Endometrial microvascular endothelial cells (primary cell): Measurements from ENCODE around the gene HELB. TPM values are rescaled to one million over a fixed set of nuclear protein-coding genes. Genes with fewer than 3 reads are reported as not detected.

Experiments used
- in situ Hi-C: cut with HindIII; loops from 2 replicates; pipeline ENCODE4 v1.10.0; 2017; ENCODE audit warnings: low sequenced_read_pairs, low pct_unique_long_range_greater_than_20kb; ENCODE audit errors: inconsistent ontology term
- total RNA-seq: library from RNA; depleted of rRNA; stranded (reverse); fragments of >200 nt; gene quantifications from one replicate; pipeline ENCODE4 v1.2.3, GENCODE V29; 2015; ENCODE audit errors: inconsistent ontology term

HELB gene
- 3.7 TPM for total RNA-seq

DNA sequence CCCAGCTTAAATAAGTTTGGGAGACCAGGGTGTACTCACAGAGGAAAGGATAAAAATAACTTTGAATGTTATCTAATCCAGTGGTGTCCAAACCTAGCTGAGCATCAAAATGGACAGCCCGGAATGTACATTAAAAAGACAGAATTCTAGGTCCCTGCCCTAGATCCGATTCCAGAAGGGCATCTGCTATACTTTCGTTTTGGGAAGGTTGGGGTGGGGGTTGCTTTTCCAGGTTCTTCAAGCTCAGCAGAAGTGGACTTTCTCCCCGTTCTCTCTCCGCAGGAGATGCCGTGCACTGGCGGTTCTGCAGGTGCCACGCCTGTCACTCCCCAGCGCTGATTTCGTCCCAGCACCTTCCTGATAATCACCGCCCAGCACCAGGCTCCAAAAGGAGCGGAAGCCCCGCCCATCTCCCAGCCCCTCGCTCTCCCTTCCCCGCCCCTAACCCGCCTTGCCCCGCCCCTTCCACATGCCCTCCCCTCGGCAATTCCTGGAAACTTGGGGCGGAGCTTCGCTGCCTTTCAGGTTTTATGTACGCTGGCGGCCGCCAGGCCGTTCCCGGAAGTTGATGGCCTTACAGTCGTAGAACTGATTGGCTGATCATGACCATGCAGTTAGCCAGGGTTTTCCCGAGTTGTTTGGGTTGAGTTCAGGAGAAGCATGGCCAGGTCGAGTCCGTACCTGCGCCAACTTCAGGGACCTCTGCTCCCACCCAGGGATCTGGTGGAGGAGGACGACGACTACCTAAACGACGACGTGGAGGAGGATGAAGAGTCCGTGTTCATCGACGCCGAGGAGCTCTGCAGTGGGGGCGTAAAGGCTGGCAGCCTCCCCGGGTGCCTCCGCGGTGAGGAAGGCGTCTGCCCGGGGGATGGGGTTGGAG is at the start of gene HELB:
TSS of gene HELB (plus strand) at position 550 of the 883 bp plus-strand sequence. CDS start at position 661, 111 bp downstream.
- in situ Hi-C loops: no loop called here

DNA sequence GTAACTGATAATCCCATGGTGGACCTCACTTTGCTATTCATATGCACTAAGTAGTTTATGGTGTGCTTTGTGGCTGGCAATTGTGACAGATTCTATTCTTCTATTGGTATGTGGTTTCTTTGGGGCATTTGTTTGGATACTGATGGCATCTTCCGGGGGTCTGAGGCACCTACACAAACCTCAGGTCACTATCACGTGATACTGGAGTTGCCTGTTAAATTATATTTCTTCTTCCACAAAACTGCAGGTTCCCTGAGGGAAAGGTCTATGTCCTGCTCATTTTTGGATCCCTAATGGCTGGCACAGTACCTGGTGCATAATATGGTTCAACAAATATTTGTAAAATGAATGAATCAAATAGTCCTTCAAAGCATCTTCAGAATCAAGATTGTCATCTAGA is 49.5 kb upstream of the HELB start:
- in situ Hi-C loops: no loop called here

DNA sequence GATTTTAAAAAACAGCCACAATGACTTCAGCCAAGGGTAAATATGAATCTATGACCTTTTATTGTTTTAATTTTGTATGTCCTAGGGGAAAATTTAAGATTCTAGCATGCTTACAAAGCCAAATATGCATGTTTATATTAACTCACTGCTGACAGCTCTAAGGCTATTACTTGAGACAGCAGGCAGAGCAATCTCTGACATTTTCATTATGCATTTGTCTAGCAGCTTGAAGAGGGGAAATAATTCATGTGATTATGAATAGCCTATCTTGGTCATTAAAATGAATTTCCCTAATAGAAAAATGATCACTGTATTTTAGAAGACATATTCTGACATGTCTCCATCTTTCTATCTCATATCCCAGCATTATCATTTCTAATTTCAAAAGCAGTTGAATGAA is 46.6 kb upstream of the HELB start:
- in situ Hi-C loops: no loop called here

DNA sequence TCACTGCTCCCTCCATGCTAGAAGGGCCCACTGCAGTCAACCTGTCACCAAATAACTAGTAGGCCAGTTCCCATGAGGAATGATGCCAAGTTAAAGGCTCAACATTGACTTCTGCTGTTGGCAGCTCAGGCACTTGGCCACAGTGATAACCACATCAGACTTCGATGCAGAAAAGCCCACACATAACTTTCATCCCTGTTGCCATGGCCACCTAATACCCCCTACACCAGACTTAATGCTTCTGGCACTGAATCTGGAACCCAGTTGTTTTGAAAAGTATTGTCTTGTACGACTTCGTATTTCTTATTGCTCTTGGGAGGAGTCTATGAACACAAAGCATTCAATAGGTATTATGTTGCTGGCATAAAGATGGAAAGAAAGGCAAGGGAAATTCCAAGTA is 44.3 kb upstream of the HELB start:
- in situ Hi-C loops: no loop called here

DNA sequence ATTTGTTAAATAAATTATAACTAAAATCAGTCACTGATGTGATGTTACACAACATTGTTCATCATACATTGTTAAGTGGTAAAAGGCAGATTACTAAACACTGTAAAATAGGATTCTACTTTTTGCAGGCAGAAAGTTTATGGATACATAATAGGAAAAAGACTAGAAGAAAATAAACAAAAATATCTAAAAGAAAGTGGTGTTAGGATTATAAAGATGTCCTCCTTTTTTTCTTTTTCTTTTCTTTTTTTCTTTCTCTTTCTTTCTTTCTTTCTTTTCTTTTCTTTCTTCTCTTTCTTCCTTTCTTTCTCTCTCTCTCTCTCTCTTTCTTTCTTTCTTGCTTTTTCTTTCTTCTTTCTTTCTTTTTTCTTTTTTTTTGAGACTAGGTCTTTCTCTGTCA is 39.6 kb upstream of the HELB start:
- in situ Hi-C loops: no loop called here

DNA sequence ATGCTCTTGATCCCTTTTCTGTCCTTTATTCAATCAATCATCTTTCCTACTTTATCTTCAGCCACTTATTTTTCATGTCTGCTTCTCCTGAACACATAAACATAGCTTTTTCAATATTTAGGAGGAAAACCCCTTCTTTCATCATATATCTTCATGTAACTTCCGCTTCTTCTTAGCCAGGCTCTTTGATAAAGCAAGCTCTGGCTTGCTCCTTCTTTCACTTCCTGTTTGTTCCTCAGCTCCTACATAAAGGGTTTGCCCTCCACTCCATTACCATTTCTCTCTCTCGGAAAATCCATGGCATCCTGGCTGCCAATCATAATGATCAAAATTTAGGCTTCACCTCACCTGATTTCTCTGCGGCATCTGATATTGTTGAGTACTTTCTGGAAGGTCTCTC is 33.7 kb upstream of the HELB start:
- in situ Hi-C loops: no loop called here

DNA sequence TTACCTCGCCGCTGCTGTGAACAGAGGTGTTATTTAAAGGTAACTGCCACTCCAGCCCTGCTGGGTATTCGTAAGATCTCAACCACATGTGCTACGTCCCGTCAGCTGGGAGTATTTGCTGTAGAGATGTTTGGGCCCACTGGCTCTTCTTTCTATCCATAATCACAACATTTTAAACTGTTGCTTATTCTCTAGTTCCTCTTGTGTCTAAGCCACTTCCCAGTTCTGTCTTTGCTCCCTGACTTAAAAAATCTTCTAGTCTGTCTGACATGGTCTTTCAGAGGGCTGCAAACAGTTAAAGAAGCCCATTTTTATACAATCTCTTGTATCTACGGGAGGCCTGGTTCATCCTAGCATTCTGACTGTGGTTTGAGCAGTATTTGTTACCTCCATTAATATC is 33.2 kb upstream of the HELB start:
- in situ Hi-C loops: no loop called here

DNA sequence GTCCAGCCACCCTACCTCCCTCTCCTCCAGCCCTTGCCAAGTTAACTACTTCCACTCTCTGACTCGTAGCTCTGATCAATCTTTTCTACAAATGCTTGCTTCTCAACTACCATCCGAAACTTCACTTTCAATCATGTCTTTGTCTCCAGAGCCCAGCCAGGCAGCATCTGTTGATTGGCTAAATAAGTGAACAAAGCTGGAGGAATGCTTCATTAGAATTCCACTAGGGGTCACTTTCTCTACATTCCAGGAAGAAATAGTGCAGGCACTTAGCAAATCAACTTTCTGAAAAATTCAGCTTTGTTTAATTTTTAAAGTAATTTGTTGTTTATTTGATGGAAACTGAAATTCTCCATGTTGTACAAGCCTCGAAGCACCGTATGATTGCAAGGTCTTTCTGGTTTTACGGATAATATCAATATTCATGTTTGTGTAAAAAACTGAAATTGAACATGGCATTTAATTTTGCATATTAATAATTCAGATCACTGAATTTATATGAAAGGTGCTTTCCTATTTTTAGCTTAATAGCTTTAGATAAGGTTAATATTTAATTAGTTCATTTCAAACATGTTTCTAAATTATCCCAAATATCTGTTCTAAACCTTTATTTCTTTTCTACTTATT is 32.4 kb upstream of the HELB start:
- in situ Hi-C loops: no loop called here

DNA sequence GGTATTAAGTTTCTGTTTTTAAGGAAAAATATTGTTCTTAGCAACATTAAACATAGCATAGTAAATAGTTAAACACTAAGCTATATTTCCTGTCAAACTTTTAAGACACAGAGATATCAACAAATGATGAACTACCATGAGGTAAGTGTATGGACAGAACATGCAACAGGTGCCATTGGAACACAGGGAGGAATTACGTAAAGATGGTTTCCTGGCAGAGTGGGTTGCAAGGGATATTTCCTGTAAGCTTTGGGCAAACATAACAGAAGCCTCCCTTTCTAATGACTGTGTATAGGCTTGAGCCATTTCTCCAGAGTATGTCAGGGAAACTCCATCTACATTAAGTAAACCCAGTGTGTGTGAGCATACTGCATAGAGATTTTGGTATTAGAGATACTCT is 31.7 kb upstream of the HELB start:
- in situ Hi-C loops: no loop called here

DNA sequence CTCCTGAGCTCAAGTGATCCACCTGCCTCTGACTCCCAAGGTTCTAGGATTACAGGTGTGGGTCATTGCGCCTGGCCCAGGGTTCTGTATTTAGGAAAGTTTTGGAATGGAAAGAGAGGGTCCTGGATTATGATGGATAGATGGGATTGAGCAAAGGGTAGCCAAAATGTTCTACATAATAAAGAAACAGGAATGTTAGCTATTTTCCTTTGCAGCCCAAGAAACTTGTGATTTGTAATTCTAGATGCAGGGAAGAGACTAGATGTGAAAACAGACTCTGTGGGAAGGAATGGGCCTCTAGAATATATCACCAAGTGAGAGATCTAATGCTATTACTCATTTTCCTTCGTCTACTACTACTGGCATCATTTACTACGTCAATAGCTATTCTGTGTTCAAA is 29.6 kb upstream of the HELB start:
- in situ Hi-C loops: no loop called here

DNA sequence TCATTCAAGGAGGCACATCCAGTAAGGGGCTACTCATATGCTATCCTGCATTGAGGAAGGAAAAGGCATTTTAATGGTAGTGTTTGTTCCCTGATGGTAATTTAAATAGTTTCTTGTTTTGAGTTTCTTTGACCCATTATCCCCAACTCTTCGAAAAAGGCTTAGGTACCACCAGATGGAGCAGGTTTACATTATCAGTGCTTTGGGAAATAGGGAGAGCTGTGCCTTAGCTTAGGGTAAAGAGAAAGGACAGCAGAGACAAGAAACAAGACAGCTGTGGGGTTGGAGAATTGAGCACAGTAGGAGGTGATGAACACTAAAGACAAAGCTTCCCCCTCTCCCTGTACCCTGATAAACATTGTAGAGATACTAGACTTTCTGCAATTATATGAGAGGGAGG is 29.1 kb upstream of the HELB start:
- in situ Hi-C loops: no loop called here

DNA sequence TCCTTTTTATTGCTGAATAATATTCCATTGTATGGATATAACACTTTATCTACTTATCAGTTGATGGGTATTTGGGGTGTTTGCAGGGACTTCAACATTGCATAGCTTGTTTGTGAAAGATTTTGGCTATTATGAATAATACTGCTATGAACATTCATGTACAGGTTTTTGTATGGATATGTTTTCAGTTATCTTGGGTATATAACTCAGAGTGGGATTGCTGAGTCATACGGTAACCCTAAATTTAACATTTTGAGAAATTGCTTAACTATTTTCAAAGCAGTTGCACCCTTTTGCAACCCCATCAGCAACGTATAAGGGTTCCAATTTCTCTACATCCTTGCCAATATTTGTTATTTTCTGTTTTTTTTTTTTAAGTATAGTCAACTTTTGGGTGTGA is 27.3 kb upstream of the HELB start:
- in situ Hi-C loops: no loop called here

DNA sequence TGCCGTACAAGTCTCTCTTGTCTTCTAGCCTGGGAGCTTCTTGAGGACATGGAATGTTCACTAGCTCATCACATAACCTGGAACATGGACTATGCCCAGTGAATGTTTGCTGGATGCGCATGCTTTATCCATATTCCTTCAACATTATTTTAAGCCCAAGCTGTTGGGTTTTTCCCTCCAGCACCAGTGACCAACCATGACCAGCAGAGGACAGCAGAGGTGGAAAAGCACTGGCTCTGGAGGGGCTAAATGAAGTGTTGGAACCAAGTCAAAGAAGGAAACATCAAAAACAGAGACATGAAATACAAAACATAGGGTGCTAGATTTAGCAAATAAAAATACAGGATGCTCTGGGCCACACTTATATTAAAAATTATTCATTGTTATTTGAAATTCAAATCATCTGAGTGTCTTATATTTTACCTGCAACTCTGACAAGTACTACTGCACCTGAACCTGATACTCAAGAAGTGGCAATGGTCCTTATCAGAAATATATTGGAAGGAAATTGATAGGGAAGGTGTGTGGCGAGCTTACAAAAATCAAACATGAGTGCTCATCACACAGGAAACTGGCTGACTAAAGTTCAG is 23.1 kb upstream of the HELB start:
- in situ Hi-C loops: no loop called here

DNA sequence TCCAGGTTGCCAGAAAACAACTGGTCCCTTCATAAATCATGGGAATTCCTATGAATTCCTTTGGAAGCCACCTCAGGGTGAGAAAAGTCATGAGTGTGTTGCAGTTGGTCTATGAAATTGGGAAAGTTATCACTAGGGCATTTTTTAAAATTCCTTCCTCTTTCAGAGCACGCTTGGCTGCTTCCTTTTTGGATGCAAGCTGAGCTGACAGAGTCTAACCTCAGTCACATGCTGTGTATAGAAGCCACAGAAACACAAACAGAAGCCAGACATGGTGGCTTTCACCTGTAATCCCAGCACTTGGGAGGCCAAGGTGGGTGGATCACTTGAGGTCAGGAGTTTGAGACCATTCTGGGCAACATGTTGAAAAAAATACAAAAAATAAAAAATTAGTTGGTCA is 21.7 kb upstream of the HELB start:
- in situ Hi-C loops: no loop called here

DNA sequence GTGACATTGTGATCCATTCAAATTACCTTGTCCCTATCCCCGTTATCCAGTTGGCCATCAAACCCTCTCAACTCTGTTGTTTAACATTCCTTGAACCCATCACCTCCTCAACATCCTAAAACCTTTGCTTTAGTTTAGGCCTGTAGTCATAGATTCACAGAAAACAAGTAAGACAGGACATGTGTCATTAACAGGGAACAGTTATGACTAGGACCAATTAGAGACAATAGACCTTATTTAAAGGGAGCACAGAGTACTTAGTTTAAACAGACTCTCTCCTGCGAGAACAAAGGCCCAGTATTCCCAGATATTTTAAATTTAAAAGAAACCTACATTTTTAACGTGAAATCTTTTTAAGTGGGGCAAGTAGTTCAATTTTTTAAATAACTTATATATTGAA is 20.0 kb upstream of the HELB start:
- in situ Hi-C loops: no loop called here

DNA sequence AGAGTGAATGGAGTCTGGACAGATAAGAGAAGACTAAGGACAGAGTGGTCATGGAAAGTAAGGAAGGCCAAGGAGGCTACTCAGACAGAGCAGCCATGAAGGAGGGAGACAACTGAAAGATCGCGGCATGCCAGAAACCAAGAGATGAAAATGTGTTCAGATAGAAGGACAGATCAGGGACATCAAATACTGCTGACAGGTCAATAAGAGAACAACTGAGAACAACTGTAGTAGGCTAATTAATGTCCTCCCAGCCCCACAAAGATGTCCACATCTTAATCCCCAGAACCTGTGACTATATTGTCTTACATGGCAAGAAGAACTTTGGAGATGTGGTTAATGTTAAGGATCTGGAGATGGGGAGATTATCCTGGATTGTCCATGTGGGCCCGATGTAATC is 15.0 kb upstream of the HELB start:
- in situ Hi-C loops: no loop called here

DNA sequence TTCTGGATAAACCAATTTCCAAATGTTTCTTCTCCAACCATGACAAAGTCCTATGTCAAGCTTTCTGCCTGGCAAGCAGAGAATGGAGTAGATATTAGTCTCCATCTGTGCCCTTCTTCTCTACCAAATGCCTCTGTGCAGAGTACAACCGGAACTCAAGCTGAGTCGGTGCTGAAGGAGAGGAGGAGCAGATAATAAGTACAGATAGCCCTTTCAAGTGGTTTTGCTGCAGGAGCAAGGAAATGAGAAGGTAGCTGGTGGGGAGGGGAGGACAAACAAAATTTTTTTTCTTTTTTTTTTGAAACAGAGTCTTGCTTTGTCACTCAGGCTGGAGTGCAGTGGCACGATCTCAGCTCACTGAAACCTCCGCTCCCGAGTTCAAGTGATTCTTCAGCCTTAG is 14.2 kb upstream of the HELB start:
- in situ Hi-C loops: no loop called here

DNA sequence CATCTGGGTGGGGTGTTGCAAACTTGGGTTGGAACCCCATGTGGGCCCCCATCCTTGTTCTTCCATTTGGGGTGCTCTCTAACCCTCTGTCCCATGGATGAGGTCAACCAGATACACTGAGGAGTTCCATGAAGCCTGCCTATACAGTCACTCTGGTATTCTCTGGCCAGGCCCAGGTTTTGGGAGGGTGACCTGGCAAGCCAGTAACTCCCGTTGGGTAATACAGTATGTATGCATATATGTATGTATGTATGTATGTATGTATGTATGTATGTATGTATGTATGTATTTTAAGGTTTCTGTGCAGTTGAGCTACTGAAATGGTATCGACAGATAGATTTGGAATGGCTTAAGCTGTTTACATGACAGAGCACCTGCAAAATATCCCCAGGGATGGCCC is 12.8 kb upstream of the HELB start:
- in situ Hi-C loops: no loop called here

DNA sequence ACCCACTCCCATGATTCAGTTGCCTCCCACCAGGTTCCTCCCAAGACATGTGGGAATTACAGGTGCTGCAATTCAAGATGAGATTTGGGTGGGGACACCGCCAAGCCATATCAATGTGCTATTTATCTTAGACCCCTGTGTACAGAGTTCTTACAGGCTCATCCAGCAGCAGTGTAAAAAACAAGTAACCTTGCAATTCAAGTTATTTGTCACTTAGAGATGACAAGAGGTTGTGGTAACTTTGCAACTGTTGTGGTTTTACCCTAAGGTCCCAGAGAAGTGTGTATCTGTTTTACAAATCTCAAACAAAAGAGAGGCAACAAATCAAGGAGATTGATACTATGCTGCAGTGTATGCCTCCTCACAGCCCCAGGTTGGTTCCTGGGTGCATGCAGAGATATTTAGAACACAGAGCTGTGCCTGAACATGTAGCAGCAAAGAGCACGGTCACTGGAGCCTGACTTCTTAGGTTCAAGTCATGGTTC is 11.5 kb upstream of the HELB start:
- in situ Hi-C loops: no loop called here

DNA sequence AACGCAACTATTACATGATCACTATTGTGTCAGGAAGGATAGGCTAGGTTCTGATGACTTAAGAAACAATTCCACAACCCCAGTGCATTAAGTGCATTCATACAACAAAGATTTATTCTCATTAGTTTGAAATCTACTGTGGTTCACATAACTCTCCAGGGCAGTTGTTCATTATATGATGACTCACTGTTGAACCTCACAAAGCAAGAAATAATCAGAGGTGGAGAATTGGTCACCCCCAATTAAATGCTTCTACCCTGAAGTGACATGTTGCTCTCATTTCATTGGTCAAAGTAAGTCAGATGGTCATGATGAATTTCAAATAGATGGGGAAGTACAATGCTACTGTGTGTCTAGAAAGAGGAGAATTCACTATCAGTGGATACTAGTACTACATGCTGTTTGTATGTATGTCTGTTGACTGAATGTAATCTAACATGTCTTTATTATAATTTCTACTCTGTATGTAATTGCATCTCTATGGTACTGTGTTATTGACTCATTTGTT is 6.1 kb upstream of the HELB start:
- in situ Hi-C loops: no loop called here
